Daoy (cell line): ENCODE results near the gene FASTK. TPM values are rescaled to one million over a fixed set of nuclear protein-coding genes. Genes with fewer than 3 reads are reported as not detected.
A peak's percentile ranks its signal among the peaks of the same experiment; 100 is the strongest.

ENCODE experiments used
- DNase-seq: peaks from one replicate; pipeline ENCODE4 v3.0.0-alpha.2; 2015; ENCODE audit warnings: low read depth
- total RNA-seq: library from RNA; depleted of rRNA; stranded (reverse); fragments of >200 nt; shearing (Covaris generic); gene quantifications from 2 replicates; pipeline ENCODE4 v1.2.3, GENCODE V29; 2014; rRNA removed

FASTK gene, protein sequence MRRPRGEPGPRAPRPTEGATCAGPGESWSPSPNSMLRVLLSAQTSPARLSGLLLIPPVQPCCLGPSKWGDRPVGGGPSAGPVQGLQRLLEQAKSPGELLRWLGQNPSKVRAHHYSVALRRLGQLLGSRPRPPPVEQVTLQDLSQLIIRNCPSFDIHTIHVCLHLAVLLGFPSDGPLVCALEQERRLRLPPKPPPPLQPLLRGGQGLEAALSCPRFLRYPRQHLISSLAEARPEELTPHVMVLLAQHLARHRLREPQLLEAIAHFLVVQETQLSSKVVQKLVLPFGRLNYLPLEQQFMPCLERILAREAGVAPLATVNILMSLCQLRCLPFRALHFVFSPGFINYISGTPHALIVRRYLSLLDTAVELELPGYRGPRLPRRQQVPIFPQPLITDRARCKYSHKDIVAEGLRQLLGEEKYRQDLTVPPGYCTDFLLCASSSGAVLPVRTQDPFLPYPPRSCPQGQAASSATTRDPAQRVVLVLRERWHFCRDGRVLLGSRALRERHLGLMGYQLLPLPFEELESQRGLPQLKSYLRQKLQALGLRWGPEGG
- 93.8 and 111 TPM in 2 replicates for total RNA-seq

- peak; percentile 98 for DNase-seq
Measured at GRCh38 chr7:151080522-151081169, at the start of gene FASTK. Gene FASTK (minus strand): TSS chr7:151080809. CDS start chr7:151080766, 43 bp downstream.

GRCh38 chr7:151129960-151130591 is 49.5 kb upstream of the FASTK start:
- DNase-seq = no peak

- DNase-seq = no peak
Measured at GRCh38 chr7:151129117-151129959, 48.7 kb upstream of the FASTK start.

- DNase-seq = no peak
Measured at GRCh38 chr7:151128716-151129115, 48.1 kb upstream of the FASTK start.

DNA sequence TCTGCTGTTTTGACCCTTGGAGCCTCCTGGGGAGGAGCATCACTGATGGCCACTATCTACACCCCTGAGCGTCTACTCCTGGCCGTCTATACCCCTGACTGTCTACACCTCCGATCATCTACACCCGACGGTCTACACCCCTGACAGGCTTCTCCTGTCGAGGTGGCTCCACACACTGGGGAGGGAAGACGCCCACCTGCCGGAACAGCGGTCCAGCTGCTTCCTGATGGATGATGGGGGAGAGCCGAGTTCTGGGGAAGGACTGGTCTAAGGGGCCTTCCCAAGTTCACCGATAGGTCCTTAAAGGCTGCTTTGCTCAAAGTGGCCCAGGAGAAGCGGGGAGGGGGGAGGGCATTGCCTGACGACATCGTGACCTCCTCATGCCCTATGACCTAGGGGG is 47.5 kb upstream of the FASTK start:
- no peak for DNase-seq

- no peak for DNase-seq
Measured at GRCh38 chr7:151126491-151127137, 46.0 kb upstream of the FASTK start.

DNA sequence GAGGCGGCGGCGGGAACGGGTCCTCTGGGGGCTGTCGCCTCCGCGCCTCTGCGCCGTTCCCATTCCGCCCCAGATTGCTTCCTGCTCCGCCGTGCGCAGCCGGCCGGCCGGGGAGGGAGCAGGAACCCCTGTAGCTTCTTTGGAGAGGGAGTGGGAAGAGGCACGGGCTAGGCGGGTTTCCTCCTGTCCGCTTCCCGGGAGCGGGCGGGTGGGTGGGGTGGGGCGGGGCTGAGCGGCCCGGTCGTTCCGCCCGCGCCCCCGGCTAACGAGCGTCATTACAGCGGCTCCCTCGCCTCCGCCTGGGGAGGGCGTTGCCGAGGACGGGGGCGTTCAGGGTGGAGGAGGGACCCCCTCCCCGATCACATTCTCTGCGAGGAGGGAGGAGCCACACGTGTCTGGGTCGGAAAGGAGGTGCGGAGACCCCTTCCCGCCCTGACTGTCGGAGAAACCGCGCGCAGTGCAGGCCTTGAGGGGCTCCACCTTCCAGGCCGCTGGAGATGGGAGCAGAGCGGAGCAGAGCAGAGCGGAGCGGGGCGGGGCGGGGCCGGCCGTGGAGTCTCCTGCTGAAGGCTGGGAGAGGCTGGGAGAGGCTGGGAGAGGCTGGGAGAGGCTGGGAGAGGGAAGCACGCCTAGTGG is 45.4 kb upstream of the FASTK start:
- no peak for DNase-seq

DNA sequence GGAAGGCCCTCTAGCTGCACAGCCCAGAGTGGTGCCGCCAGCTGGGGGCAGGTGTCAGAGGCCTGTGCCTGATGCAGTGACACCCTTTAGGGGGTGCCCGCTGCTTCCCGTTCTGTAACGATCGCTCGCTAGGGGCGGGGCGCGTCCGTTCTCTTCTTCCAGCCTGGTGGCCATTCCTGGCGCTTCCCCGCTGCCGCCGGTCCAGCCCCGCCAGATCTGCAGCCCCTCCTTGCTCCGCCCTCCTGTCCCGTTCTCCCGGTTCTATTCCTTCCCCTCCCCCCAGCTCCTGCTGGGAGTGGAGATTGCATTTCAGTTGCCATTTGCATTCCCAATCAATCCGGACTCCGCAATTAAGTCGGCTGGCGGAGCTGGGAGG is 44.8 kb upstream of the FASTK start:
- no peak for DNase-seq

GRCh38 chr7:151124899-151125399 is 44.3 kb upstream of the FASTK start:
- no peak for DNase-seq

DNA sequence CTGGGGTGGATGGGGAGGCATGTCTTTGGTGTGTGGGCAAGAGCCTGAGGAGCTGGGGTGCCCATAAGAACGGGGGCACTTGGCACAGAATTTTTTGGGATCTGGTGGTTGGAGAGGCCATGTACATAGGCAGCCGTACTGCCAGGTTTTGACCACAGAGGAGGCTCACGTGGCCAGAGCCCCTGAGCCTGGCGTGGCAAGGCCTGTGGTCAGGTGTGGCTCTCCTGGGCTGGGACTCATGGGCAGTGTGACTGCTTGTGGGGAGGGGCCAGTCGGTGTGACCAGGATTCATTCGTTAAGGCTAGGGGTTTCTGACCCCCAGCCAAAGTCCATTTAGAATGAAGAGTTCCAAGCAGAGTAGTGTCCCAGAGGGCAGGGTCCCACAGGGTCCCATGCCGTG is 43.9 kb upstream of the FASTK start:
- no peak for DNase-seq

DNA sequence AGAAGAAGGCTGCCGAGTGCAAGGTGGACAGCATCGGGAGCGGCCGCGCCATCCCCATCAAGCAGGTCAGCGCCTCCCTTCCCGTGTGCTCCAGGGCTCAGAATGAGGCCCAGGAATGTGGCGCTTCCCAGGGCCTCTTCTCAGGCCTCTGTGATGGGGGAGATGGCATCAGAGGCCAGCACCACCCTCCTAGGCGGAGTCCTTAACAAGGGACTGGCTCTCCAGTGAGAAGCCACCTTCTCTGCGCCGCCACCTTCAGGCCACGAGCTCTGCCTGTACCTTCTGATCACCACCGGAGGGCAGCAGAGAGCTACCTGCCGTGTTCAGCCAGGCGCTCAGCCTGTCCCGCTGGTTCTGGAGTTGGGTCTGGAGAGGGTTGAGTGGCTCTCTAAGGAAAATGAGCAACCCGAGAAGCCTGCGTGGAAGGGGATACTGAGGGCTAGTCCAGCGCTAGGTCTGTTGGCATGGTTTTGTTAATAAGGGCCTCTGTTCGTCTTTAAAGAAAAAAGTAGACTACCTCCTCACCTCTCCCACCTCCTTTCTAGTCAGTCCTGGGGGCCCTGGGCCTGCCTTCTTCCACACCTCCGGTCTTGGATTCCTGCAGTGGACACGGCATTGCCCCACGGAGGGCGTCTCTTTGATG is 43.3 kb upstream of the FASTK start:
- DNase-seq = peak; percentile 93

DNA sequence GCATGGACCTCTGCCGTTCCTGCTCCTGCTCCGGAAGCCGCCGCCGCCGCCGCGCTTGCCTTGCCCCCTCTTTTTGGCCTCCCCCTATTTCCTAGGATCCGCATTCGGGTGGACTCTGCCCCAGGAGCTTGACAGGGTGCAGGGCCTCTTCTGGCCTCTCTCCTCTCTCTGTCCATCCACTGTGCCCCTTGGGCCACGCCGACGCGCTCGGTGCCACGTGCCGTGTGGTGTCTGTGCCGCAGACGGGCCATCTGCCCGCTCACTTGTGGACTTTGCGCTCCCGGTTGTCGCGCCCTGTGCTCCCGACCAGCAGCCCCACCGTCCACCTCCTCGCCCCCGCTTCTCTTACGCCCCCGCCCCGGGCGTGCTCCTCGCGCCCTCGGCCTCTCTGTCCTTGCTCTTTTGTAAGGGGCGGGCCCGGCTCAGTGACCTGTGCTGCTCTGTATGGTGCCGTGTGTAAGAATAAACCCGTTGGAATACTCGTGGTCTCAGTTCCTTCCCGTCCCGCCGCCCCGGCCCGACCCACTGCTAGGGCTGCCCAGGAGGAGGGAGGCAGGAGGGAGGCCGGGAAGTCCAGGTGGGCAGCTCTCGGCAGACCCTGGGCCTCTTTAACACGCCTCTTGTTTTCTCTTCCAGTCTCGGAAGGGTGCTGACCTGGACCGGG is 42.7 kb upstream of the FASTK start:
- DNase-seq = no peak

GRCh38 chr7:151122796-151123157 is 42.2 kb upstream of the FASTK start:
- no peak for DNase-seq

DNA sequence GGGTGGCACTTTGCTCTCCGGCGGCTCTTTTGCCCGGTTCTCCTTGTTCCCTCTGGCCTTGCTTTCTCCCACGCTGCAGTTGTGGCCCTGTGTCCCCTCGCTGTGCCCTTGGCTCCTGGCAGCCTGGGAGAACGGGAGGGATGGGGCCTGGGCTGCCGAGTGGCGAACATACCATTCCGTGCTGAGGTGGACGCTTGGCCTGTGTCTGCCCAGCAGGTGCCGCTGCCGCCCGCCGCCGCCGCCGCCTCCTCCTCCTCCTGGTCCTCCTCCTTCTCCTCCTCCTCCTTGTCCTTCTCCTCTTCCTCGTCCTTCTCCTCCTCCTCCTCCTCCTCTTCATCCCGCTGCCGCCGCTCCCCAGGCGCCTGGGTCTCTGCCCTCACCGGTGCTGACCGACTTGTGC is 41.7 kb upstream of the FASTK start:
- no peak for DNase-seq

DNA sequence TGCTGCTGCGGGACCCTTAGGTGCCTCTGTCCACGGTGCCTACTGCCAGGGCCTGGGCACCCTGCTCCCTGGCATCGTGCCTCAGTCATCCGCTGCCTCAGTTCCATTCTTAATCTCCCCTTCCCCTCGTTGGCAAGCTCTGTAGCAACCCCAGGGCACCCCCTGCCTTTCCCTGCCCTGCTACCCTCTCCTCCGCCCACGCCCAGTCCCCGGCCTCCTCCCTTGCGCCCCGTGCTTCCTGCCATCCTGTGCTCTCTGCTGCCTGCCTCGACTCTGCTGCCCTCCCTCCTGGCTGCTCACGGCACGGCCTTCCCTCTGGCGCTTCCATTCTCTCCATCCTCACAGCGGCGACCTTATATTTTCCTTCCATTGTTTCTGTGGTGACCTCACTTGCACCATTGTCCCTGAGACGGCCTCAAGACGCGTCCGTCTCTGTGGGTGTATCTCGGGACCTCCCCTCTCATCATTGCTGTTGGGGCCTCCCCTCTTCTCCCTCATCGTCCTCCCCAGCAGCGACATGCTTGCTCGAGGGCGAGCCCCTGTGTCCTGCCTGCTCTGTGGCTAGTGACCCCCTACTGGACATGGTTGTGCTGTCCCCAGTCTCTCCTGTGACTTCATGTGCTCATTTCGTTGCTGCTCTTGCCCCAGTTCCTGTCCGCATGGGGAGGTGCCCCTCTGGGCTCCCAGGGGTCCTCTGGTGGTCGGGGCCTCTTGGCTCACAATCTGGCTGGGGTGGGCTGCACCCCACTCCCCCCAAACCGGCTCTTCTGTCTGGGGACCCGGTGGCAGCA is 41.0 kb upstream of the FASTK start:
- no peak for DNase-seq

- no peak for DNase-seq
Measured at GRCh38 chr7:151120896-151121295, 40.3 kb upstream of the FASTK start.

DNA sequence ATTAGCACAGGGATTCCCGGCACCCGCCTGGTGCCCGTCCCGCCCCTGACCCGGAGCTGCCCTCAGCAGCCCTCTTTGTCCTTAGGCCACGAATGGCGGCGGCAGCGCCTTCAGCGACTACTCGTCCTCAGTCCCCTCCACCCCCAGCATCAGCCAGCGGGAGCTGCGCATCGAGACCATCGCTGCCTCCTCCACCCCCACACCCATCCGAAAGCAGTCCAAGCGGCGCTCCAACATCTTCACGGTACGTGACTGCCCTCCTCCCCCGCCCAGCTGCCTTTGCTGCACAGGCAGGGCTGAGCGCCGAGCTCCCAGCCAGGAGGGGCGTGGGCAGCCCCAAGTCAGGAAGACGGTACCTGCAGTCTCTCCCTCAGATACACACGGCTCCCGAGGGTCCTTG is 39.3 kb upstream of the FASTK start:
- DNase-seq = no peak

DNA sequence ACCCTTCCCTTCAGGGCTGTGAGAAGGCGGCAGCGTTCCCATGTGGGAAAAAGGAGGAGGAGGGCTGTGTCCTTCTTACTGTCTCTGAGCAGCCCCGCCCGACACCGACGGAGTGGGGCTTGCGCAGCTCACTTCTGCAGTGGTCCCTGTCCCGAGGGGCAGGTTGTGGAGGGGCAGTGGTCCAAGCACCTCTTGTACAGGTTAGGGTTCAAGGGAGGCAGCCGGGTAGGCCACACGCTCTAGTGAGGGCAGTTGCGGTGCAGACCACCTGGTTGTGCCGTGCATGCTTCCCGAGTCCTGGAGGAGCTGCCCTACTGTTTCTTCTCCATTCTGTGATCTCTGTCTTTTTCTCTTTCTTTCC is 38.4 kb upstream of the FASTK start:
- no peak for DNase-seq
